ENCODE results near the gene BICD1.

The BICD1 gene

GRCh38 chr12:32163596-32163995 is 56.9 kb downstream of the BICD1 start:
- Histone ChIP-seq H3K27me3 (ENCODE audit: insufficient read depth, insufficient read length) (no peaks in the 10 kb centered on the region), H3K9me3 (ENCODE audit: insufficient read depth, low read length) (no peaks in the 10 kb centered on the region), H3K4me3 (ENCODE audit: insufficient read length, low read depth) (no peak overlapping the region), H3K9ac (ENCODE audit: insufficient read length, low read depth) (no peak overlapping the region), H3K36me3 (ENCODE audit: insufficient read depth, insufficient read length, low read length) (peaks cover 18% of the 10 kb centered on the region), H3K4me1 (ENCODE audit: insufficient read depth, insufficient read length) (no peaks in the 10 kb centered on the region)
- TF ChIP-seq YY1 (IDR thresholded peaks at IDR 0.05; ENCODE audit: insufficient read depth, insufficient read length) (no peak), ZNF274 (IDR thresholded peaks at IDR 0.05; ENCODE audit: low read depth, low read length) (no peak), SUZ12 (IDR thresholded peaks at IDR 0.05; ENCODE audit: extremely low read depth, insufficient read depth, insufficient read length) (no peak)
- DNase-seq (ENCODE audit: low read depth, low spot score), result no peak

- H3K9ac ChIP-seq (ENCODE audit: insufficient read length, low read depth), result no peak overlapping the region
- no peaks in the 10 kb centered on the region for H3K9me3 ChIP-seq (ENCODE audit: insufficient read depth, low read length)
- no peak overlapping the region for H3K4me3 ChIP-seq (ENCODE audit: insufficient read length, low read depth)
- H3K36me3 ChIP-seq (ENCODE audit: insufficient read depth, insufficient read length, low read length), result peaks cover 7% of the 10 kb centered on the region
- H3K27me3 ChIP-seq (ENCODE audit: insufficient read depth, insufficient read length), result no peaks in the 10 kb centered on the region
- TF ChIP-seq YY1 (IDR thresholded peaks at IDR 0.05; ENCODE audit: insufficient read depth, insufficient read length), result no peak
- no peak for TF ChIP-seq ZNF274 (IDR thresholded peaks at IDR 0.05; ENCODE audit: low read depth, low read length)
- TF ChIP-seq SUZ12 (IDR thresholded peaks at IDR 0.05; ENCODE audit: extremely low read depth, insufficient read depth, insufficient read length), result no peak
- no peaks in the 10 kb centered on the region for H3K4me1 ChIP-seq (ENCODE audit: insufficient read depth, insufficient read length)
- DNase-seq (ENCODE audit: low read depth, low spot score), result no peak
These were observed 59.9 kb downstream of the BICD1 start for GRCh38 chr12:32166510-32166909.

- Histone ChIP-seq H3K36me3 (ENCODE audit: insufficient read depth, insufficient read length, low read length) (no peaks in the 10 kb centered on the region), H3K9me3 (ENCODE audit: insufficient read depth, low read length) (no peaks in the 10 kb centered on the region), H3K27me3 (ENCODE audit: insufficient read depth, insufficient read length) (no peaks in the 10 kb centered on the region), H3K9ac (ENCODE audit: insufficient read length, low read depth) (no peak overlapping the region), H3K4me1 (ENCODE audit: insufficient read depth, insufficient read length) (peaks cover 2% of the 10 kb centered on the region), H3K4me3 (ENCODE audit: insufficient read length, low read depth) (no peak overlapping the region)
- DNase-seq (ENCODE audit: low read depth, low spot score), result no peak
- no peak for TF ChIP-seq YY1 (IDR thresholded peaks at IDR 0.05; ENCODE audit: insufficient read depth, insufficient read length)
- no peak for TF ChIP-seq SUZ12 (IDR thresholded peaks at IDR 0.05; ENCODE audit: extremely low read depth, insufficient read depth, insufficient read length)
- no peak for TF ChIP-seq ZNF274 (IDR thresholded peaks at IDR 0.05; ENCODE audit: low read depth, low read length)
These were observed 63.9 kb downstream of the BICD1 start for GRCh38 chr12:32170437-32170998.

GRCh38 chr12:32171211-32171610 is 64.6 kb downstream of the BICD1 start:
- Histone ChIP-seq H3K9ac (ENCODE audit: insufficient read length, low read depth) (no peak overlapping the region), H3K27me3 (ENCODE audit: insufficient read depth, insufficient read length) (no peaks in the 10 kb centered on the region), H3K9me3 (ENCODE audit: insufficient read depth, low read length) (no peaks in the 10 kb centered on the region), H3K36me3 (ENCODE audit: insufficient read depth, insufficient read length, low read length) (no peaks in the 10 kb centered on the region), H3K4me3 (ENCODE audit: insufficient read length, low read depth) (no peak overlapping the region), H3K4me1 (ENCODE audit: insufficient read depth, insufficient read length) (peaks cover 2% of the 10 kb centered on the region)
- TF ChIP-seq SUZ12 (IDR thresholded peaks at IDR 0.05; ENCODE audit: extremely low read depth, insufficient read depth, insufficient read length) (no peak), YY1 (IDR thresholded peaks at IDR 0.05; ENCODE audit: insufficient read depth, insufficient read length) (no peak), ZNF274 (IDR thresholded peaks at IDR 0.05; ENCODE audit: low read depth, low read length) (no peak)
- peak; percentile 70 for DNase-seq (ENCODE audit: low read depth, low spot score)

- no peak for TF ChIP-seq ZNF274 (IDR thresholded peaks at IDR 0.05; ENCODE audit: low read depth, low read length)
- no peak for TF ChIP-seq YY1 (IDR thresholded peaks at IDR 0.05; ENCODE audit: insufficient read depth, insufficient read length)
- no peak for TF ChIP-seq SUZ12 (IDR thresholded peaks at IDR 0.05; ENCODE audit: extremely low read depth, insufficient read depth, insufficient read length)
- Histone ChIP-seq H3K4me3 (ENCODE audit: insufficient read length, low read depth) (no peak overlapping the region), H3K4me1 (ENCODE audit: insufficient read depth, insufficient read length) (peaks cover 6% of the 10 kb centered on the region), H3K9ac (ENCODE audit: insufficient read length, low read depth) (no peak overlapping the region), H3K9me3 (ENCODE audit: insufficient read depth, low read length) (no peaks in the 10 kb centered on the region), H3K27me3 (ENCODE audit: insufficient read depth, insufficient read length) (no peaks in the 10 kb centered on the region), H3K36me3 (ENCODE audit: insufficient read depth, insufficient read length, low read length) (no peaks in the 10 kb centered on the region)
- DNase-seq (ENCODE audit: low read depth, low spot score), result no peak
These were observed 70.0 kb downstream of the BICD1 start for GRCh38 chr12:32176606-32177005.

- DNase-seq (ENCODE audit: low read depth, low spot score), result no peak
These were observed 71.8 kb downstream of the BICD1 start for GRCh38 chr12:32178341-32179010.

GRCh38 chr12:32179011-32179395 is 72.4 kb downstream of the BICD1 start:
- H3K27me3 ChIP-seq (ENCODE audit: insufficient read depth, insufficient read length), result no peaks in the 10 kb centered on the region
- no peak overlapping the region for H3K9ac ChIP-seq (ENCODE audit: insufficient read length, low read depth)
- no peak for DNase-seq (ENCODE audit: low read depth, low spot score)
- TF ChIP-seq YY1 (IDR thresholded peaks at IDR 0.05; ENCODE audit: insufficient read depth, insufficient read length) (no peak), SUZ12 (IDR thresholded peaks at IDR 0.05; ENCODE audit: extremely low read depth, insufficient read depth, insufficient read length) (no peak), ZNF274 (IDR thresholded peaks at IDR 0.05; ENCODE audit: low read depth, low read length) (no peak)
- no peak overlapping the region for H3K4me3 ChIP-seq (ENCODE audit: insufficient read length, low read depth)
- no peaks in the 10 kb centered on the region for H3K9me3 ChIP-seq (ENCODE audit: insufficient read depth, low read length)
- H3K4me1 ChIP-seq (ENCODE audit: insufficient read depth, insufficient read length), result peaks cover 4% of the 10 kb centered on the region
- no peaks in the 10 kb centered on the region for H3K36me3 ChIP-seq (ENCODE audit: insufficient read depth, insufficient read length, low read length)

More at GRCh38 chr12:32178341-32179010, 71.8 kb downstream of the BICD1 start:
- Histone ChIP-seq H3K4me3 (ENCODE audit: insufficient read length, low read depth) (no peak overlapping the region), H3K9ac (ENCODE audit: insufficient read length, low read depth) (no peak overlapping the region), H3K4me1 (ENCODE audit: insufficient read depth, insufficient read length) (peaks cover 4% of the 10 kb centered on the region), H3K36me3 (ENCODE audit: insufficient read depth, insufficient read length, low read length) (no peaks in the 10 kb centered on the region), H3K27me3 (ENCODE audit: insufficient read depth, insufficient read length) (no peaks in the 10 kb centered on the region), H3K9me3 (ENCODE audit: insufficient read depth, low read length) (no peaks in the 10 kb centered on the region)
- TF ChIP-seq SUZ12 (IDR thresholded peaks at IDR 0.05; ENCODE audit: extremely low read depth, insufficient read depth, insufficient read length), result no peak
- TF ChIP-seq ZNF274 (IDR thresholded peaks at IDR 0.05; ENCODE audit: low read depth, low read length), result no peak
- TF ChIP-seq YY1 (IDR thresholded peaks at IDR 0.05; ENCODE audit: insufficient read depth, insufficient read length), result no peak

Measured in NT2/D1 (cell line).